DND-41 (cell line): Measurements from ENCODE around the gene CEP170B.

Experiments used
- ATAC-seq: fragments of 200-7000 bp; cut with Tn5 transposase; 3 replicates; pipeline ENCODE4 v1.9.1; 2021; ENCODE audit warnings: low read depth; ENCODE audit not compliant: insufficient read depth
- DNase-seq: peaks from one replicate; pipeline ENCODE4 v3.0.0-alpha.2; 2020
- H2AFZ ChIP-seq: 2 replicates; pipeline ENCODE4 v1.6.0; 2012; ENCODE audit warnings: low read depth, low read length
- H3K27ac ChIP-seq: 2 replicates; pipeline ENCODE4 v1.5.1; 2012; ENCODE audit warnings: low read length, inconsistent platforms
- H3K27me3 ChIP-seq: fragments of 200-600 bp; sonication (generic); 2 replicates; pipeline ENCODE4 v1.6.0; 2012; ENCODE audit warnings: low read length, mild to moderate bottlenecking, inconsistent platforms; ENCODE audit not compliant: insufficient read depth, poor library complexity
- H3K36me3 ChIP-seq: 2 replicates; pipeline ENCODE4 v1.5.1; 2012; ENCODE audit warnings: low read length, inconsistent platforms; ENCODE audit not compliant: insufficient read depth
- H3K4me1 ChIP-seq: 2 replicates; pipeline ENCODE4 v1.5.1; 2012; ENCODE audit warnings: mild to moderate bottlenecking, low read length; ENCODE audit not compliant: insufficient read depth
- H3K4me2 ChIP-seq: 2 replicates; pipeline ENCODE4 v1.6.0; 2012; ENCODE audit warnings: mild to moderate bottlenecking, moderate library complexity, low read length, inconsistent platforms; ENCODE audit not compliant: insufficient read depth
- H3K4me3 ChIP-seq, 2 experiments: fragments of 200-600 bp in 1 of 2; shearing (Covaris generic) in 1 of 2; 2 replicates each; pipeline ENCODE4 v1.5.1; 2012 to 2016; ENCODE audit warnings: inconsistent platforms in 2 of 2, low read length in 2 of 2, mild to moderate bottlenecking in 2 of 2, low read depth in 1 of 2, moderate library complexity in 1 of 2
- H3K79me2 ChIP-seq: 2 replicates; pipeline ENCODE4 v1.6.0; 2012; ENCODE audit warnings: low read length, inconsistent platforms; ENCODE audit not compliant: insufficient read depth
- H3K9ac ChIP-seq: 2 replicates; pipeline ENCODE4 v1.6.0; 2012; ENCODE audit warnings: low read depth, mild to moderate bottlenecking, inconsistent platforms, low read length, moderate library complexity
- H3K9me3 ChIP-seq: 2 replicates; pipeline ENCODE4 v1.5.1; 2012; ENCODE audit warnings: low read length, moderate library complexity, mild to moderate bottlenecking, inconsistent platforms; ENCODE audit not compliant: insufficient read depth, severe bottlenecking
- H4K20me1 ChIP-seq: 2 replicates; pipeline ENCODE4 v1.6.0; 2012; ENCODE audit warnings: low read length; ENCODE audit not compliant: insufficient read depth
- EZH2 ChIP-seq: IDR thresholded peaks from 3 replicates; pipeline ENCODE4 v1.6.1; 2012; ENCODE audit warnings: borderline replicate concordance, low read depth, mild to moderate bottlenecking, moderate library complexity, low read length, inconsistent platforms; ENCODE audit not compliant: severe bottlenecking
- TF ChIP-seq, protein P1 (sequence below): IDR thresholded peaks from 2 replicates; pipeline ENCODE4 v1.5.1; 2012; ENCODE audit warnings: borderline replicate concordance, low read length, moderate library complexity, mild to moderate bottlenecking; ENCODE audit not compliant: poor library complexity, severe bottlenecking; ENCODE audit errors: extremely low read depth

The CEP170B gene

DNA sequence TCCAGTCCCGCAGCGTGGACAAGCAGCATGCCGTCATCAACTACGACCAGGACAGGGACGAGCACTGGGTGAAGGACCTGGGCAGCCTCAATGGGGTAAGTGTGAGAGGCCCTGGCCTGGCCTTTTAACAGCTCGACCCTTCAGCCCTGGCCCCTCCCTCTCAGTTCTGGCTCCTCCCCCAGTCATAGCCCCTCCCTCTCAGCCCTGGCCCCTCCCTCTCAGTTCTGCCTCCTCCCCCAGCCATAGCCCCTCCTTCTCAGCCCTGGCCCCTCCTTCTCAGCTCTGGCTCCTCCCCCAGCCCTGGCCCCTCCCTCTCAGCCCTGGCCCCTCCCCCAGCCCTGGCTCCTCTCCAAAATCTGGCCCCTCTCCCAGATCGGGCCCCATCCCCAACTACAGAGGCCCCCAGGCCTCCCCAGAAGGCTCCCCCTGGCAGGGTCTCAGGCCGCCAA lies 11.2 kb downstream of the CEP170B start:
- Histone ChIP-seq H3K9me3 (no peaks in the 10 kb centered on the region), H3K9ac (no peak overlapping the region), H3K36me3 (no peaks in the 10 kb centered on the region), H3K27ac (no peak overlapping the region), H4K20me1 (no peaks in the 10 kb centered on the region), H3K27me3 (no peaks in the 10 kb centered on the region), H3K4me2 (no peak overlapping the region), H3K4me3 (no peak overlapping the region), H2AFZ (no peak overlapping the region), H3K79me2 (no peaks in the 10 kb centered on the region), H3K4me1 (no peaks in the 10 kb centered on the region)
- ATAC-seq (peak; percentile 54), DNase-seq (no peak)
- no peak for TF ChIP-seq EZH2
- TF ChIP-seq, protein P1, sequence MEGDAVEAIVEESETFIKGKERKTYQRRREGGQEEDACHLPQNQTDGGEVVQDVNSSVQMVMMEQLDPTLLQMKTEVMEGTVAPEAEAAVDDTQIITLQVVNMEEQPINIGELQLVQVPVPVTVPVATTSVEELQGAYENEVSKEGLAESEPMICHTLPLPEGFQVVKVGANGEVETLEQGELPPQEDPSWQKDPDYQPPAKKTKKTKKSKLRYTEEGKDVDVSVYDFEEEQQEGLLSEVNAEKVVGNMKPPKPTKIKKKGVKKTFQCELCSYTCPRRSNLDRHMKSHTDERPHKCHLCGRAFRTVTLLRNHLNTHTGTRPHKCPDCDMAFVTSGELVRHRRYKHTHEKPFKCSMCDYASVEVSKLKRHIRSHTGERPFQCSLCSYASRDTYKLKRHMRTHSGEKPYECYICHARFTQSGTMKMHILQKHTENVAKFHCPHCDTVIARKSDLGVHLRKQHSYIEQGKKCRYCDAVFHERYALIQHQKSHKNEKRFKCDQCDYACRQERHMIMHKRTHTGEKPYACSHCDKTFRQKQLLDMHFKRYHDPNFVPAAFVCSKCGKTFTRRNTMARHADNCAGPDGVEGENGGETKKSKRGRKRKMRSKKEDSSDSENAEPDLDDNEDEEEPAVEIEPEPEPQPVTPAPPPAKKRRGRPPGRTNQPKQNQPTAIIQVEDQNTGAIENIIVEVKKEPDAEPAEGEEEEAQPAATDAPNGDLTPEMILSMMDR, result no peak

DNA sequence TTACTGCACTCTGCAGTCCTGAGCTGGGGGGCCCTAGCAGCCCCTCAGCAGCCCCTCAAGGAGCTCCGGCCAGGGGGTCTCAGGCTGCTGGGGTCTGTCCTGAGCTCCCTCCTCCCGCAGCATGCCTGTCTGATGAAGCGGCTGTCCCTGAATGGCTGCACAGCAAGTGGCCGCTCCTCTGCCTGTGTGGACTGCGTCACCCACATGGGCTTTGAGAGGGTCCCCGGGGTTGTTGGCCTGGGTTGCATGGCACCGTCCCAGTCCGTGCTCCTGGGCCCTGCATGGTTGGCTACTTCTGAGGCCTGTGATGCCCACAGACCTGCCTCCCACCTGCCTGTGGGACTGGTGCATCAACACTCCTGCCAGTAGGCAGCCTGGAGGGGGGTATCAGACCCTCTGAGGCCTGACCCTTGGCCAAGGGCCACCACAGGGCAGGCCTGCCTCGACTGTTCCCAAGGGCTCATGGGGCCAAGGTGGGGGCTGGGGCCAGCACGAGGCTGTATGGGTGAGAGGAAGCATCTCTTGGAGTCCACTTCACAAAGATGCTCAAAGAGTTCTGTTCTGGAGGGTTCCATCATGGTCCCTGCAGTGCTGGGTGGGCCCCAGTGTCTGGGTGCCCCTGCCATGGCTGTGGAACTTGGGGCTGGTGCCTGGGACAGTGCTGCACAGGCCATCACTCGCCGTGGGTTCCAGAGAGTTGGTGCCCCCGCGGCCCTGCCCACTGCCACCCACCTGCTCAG lies 12.2 kb downstream of the CEP170B start:
- Histone ChIP-seq H3K4me1 (no peaks in the 10 kb centered on the region), H3K9me3 (no peaks in the 10 kb centered on the region), H3K4me2 (no peak overlapping the region), H3K4me3 (no peak overlapping the region), H3K79me2 (no peaks in the 10 kb centered on the region), H3K27ac (no peak overlapping the region), H4K20me1 (no peaks in the 10 kb centered on the region), H3K9ac (no peak overlapping the region), H2AFZ (no peak overlapping the region), H3K27me3 (no peaks in the 10 kb centered on the region), H3K36me3 (no peaks in the 10 kb centered on the region)
- DNase-seq (no peak), ATAC-seq (no peak)
- TF ChIP-seq, protein P1, result no peak
- no peak for TF ChIP-seq EZH2

DNA sequence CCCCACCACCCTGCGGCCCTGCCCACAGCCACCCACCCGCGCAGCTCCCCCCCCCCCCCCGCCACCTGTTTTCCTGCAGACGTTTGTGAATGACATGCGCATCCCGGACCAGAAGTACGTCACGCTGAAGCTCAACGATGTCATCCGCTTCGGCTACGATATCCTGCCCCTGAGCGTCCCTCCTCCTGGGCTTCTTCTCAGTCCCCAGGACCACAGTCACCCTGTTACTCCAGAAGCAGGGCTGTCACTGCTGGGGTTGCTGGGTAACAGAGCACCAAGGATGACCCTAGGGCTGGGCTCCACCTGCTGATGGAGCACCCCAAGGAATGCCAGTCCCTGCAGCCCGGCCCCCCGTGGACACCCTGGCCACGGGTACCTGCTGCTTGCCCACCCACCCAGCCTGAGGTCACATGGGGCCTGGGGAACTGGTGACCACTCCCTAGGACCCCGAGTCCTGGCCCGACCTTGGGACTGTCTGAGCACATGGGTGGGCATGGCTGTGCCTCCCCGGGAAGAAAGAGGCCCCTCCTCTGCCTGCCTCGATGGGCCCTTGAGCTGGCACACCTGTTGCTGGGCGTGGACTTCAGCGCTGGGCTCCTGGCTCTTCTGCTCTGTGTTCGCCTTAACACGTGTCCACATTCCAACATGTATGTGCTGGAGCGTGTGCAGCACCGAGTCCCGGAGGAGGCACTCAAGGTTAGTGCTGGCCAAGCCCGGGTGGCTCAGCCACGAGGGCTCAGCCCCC lies 12.9 kb downstream of the CEP170B start:
- H3K79me2 ChIP-seq, result no peaks in the 10 kb centered on the region
- H3K27ac ChIP-seq, result no peak overlapping the region
- no peak overlapping the region for H2AFZ ChIP-seq
- H4K20me1 ChIP-seq, result peaks cover 4% of the 10 kb centered on the region; the same call in 1 of the 2 replicates
- no peaks in the 10 kb centered on the region for H3K27me3 ChIP-seq
- H3K36me3 ChIP-seq, result no peaks in the 10 kb centered on the region
- ATAC-seq (no peak), DNase-seq (no peak)
- TF ChIP-seq, protein P1, result no peak
- TF ChIP-seq EZH2, result no peak
- H3K4me2 ChIP-seq, result no peak overlapping the region
- H3K4me1 ChIP-seq, result no peaks in the 10 kb centered on the region
- H3K9me3 ChIP-seq, result no peaks in the 10 kb centered on the region
- H3K4me3 ChIP-seq, result no peak overlapping the region
- H3K9ac ChIP-seq, result no peak overlapping the region
